Activated naive CD8-positive, alpha-beta T cell treated with anti-CD3 and anti-CD28 coated beads for 36 hours (primary cell): Measurements from ENCODE around the gene S1PR5. TPM values are rescaled to one million over a fixed set of nuclear protein-coding genes. Genes with fewer than 3 reads are reported as not detected.

Source experiments
- DNase-seq: peaks from one replicate; pipeline ENCODE4 v3.0.0; 2021
- H3K27ac Mint-ChIP-seq: one replicate; pipeline ENCODE4 v1.8.0; 2022; ENCODE audit warnings: mild to moderate bottlenecking, moderate library complexity, mixed read lengths
- H3K27me3 Mint-ChIP-seq: one replicate; pipeline ENCODE4 v1.8.0; 2022; ENCODE audit warnings: mild to moderate bottlenecking, mixed read lengths
- H3K36me3 Mint-ChIP-seq: one replicate; pipeline ENCODE4 v1.8.0; 2021; ENCODE audit warnings: mild to moderate bottlenecking, mixed read lengths
- H3K4me1 Mint-ChIP-seq: one replicate; pipeline ENCODE4 v1.8.0; 2021; ENCODE audit warnings: mixed read lengths
- H3K4me3 Mint-ChIP-seq: one replicate; pipeline ENCODE4 v1.8.0; 2022; ENCODE audit warnings: mild to moderate bottlenecking, moderate library complexity, mixed read lengths
- H3K9me3 Mint-ChIP-seq: one replicate; pipeline ENCODE4 v1.8.0; 2022; ENCODE audit warnings: mixed read lengths
- total RNA-seq, 2 experiments: library from RNA; stranded (reverse); gene quantifications; one replicate each; pipeline ENCODE4 v1.2.3, GENCODE V29; 2021

The S1PR5 gene
- total RNA-seq = not detected

- H3K4me1 Mint-ChIP-seq = peaks cover 18% of the 10 kb centered on the region
- H3K27me3 Mint-ChIP-seq = peaks cover 76% of the 10 kb centered on the region
- H3K4me3 Mint-ChIP-seq = peak within 1 kb of the TSS; percentile 42
- H3K9me3 Mint-ChIP-seq = no peaks in the 10 kb centered on the region
- no peaks in the 10 kb centered on the region for H3K36me3 Mint-ChIP-seq
- DNase-seq = no peak
- no peak within 1 kb of the TSS for H3K27ac Mint-ChIP-seq
Measured at GRCh38 chr19:10517361-10517759, at the start of gene S1PR5. Gene S1PR5 (minus strand): TSS chr19:10517447. CDS start chr19:10515011, 2,436 bp downstream.

GRCh38 chr19:10566658-10567410 lies 49.6 kb upstream of the S1PR5 start:
- peak; percentile 77 for DNase-seq
- Mint-ChIP-seq H3K27me3 (no peaks in the 10 kb centered on the region), H3K4me3 (peak overlapping the region; percentile 91), H3K4me1 (peaks cover 23% of the 10 kb centered on the region), H3K27ac (peak overlapping the region; percentile 96), H3K36me3 (peaks cover 36% of the 10 kb centered on the region), H3K9me3 (no peaks in the 10 kb centered on the region)

GRCh38 chr19:10566408-10566657 lies 49.1 kb upstream of the S1PR5 start:
- H3K27me3 Mint-ChIP-seq = no peaks in the 10 kb centered on the region
- H3K36me3 Mint-ChIP-seq = peaks cover 41% of the 10 kb centered on the region
- DNase-seq = no peak
- peaks cover 23% of the 10 kb centered on the region for H3K4me1 Mint-ChIP-seq
- H3K27ac Mint-ChIP-seq = peak overlapping the region; percentile 96
- peak overlapping the region; percentile 91 for H3K4me3 Mint-ChIP-seq
- no peaks in the 10 kb centered on the region for H3K9me3 Mint-ChIP-seq

GRCh38 chr19:10565567-10566407 lies 48.5 kb upstream of the S1PR5 start, which contains the start of gene KRI1:
Gene KRI1 (minus strand): TSS chr19:10566010. CDS start chr19:10565999, 11 bp downstream.
- Mint-ChIP-seq H3K27me3 (no peaks in the 10 kb centered on the region), H3K9me3 (no peaks in the 10 kb centered on the region), H3K27ac (peak within 1 kb of the TSS; percentile 96), H3K4me1 (peaks cover 23% of the 10 kb centered on the region), H3K36me3 (peaks cover 46% of the 10 kb centered on the region), H3K4me3 (peak within 1 kb of the TSS; percentile 91)
- peak; percentile 99 for DNase-seq

- no peaks in the 10 kb centered on the region for H3K27me3 Mint-ChIP-seq
- H3K36me3 Mint-ChIP-seq = peaks cover 48% of the 10 kb centered on the region
- H3K9me3 Mint-ChIP-seq = no peaks in the 10 kb centered on the region
- peak overlapping the region; percentile 96 for H3K27ac Mint-ChIP-seq
- peak overlapping the region; percentile 91 for H3K4me3 Mint-ChIP-seq
- peaks cover 23% of the 10 kb centered on the region for H3K4me1 Mint-ChIP-seq
- DNase-seq = peak; percentile 69
Measured at GRCh38 chr19:10565028-10565566, 47.9 kb upstream of the S1PR5 start.

- H3K27me3 Mint-ChIP-seq = no peaks in the 10 kb centered on the region
- H3K4me1 Mint-ChIP-seq = peaks cover 23% of the 10 kb centered on the region
- H3K9me3 Mint-ChIP-seq = no peaks in the 10 kb centered on the region
- no peak for DNase-seq
- peaks cover 56% of the 10 kb centered on the region for H3K36me3 Mint-ChIP-seq
- no peak overlapping the region for H3K27ac Mint-ChIP-seq
- no peak overlapping the region for H3K4me3 Mint-ChIP-seq
Measured at GRCh38 chr19:10562609-10563008, 45.4 kb upstream of the S1PR5 start.

GRCh38 chr19:10560154-10560553 lies 42.9 kb upstream of the S1PR5 start:
- DNase-seq = no peak
- Mint-ChIP-seq H3K27ac (no peak overlapping the region), H3K27me3 (no peaks in the 10 kb centered on the region), H3K9me3 (no peaks in the 10 kb centered on the region), H3K36me3 (peaks cover 44% of the 10 kb centered on the region), H3K4me1 (peaks cover 19% of the 10 kb centered on the region), H3K4me3 (no peak overlapping the region)

- no peak overlapping the region for H3K27ac Mint-ChIP-seq
- H3K4me1 Mint-ChIP-seq = peaks cover 33% of the 10 kb centered on the region
- DNase-seq = no peak
- H3K27me3 Mint-ChIP-seq = no peaks in the 10 kb centered on the region
- peaks cover 46% of the 10 kb centered on the region for H3K36me3 Mint-ChIP-seq
- H3K4me3 Mint-ChIP-seq = no peak overlapping the region
- H3K9me3 Mint-ChIP-seq = no peaks in the 10 kb centered on the region
Measured at GRCh38 chr19:10557603-10558197, 40.5 kb upstream of the S1PR5 start.

- no peak for DNase-seq
- H3K4me3 Mint-ChIP-seq = no peak overlapping the region
- peaks cover 45% of the 10 kb centered on the region for H3K36me3 Mint-ChIP-seq
- no peaks in the 10 kb centered on the region for H3K27me3 Mint-ChIP-seq
- H3K4me1 Mint-ChIP-seq = peaks cover 34% of the 10 kb centered on the region
- no peaks in the 10 kb centered on the region for H3K9me3 Mint-ChIP-seq
- H3K27ac Mint-ChIP-seq = peak overlapping the region; percentile 1
Measured at GRCh38 chr19:10555610-10555973, 38.3 kb upstream of the S1PR5 start.

- H3K4me3 Mint-ChIP-seq = no peak overlapping the region
- peaks cover 39% of the 10 kb centered on the region for H3K4me1 Mint-ChIP-seq
Measured at GRCh38 chr19:10554760-10555609, 37.7 kb upstream of the S1PR5 start.

GRCh38 chr19:10553943-10554381 lies 36.7 kb upstream of the S1PR5 start:
- Mint-ChIP-seq H3K9me3 (no peaks in the 10 kb centered on the region), H3K4me3 (peak overlapping the region; percentile 71), H3K27me3 (no peaks in the 10 kb centered on the region), H3K4me1 (peaks cover 39% of the 10 kb centered on the region), H3K27ac (peak overlapping the region; percentile 94), H3K36me3 (peaks cover 45% of the 10 kb centered on the region)
- peak; percentile 80 for DNase-seq

More at GRCh38 chr19:10554760-10555609, 37.7 kb upstream of the S1PR5 start:
- Mint-ChIP-seq H3K36me3 (peaks cover 46% of the 10 kb centered on the region), H3K9me3 (no peaks in the 10 kb centered on the region), H3K27ac (peak overlapping the region; percentile 94), H3K27me3 (no peaks in the 10 kb centered on the region)
- DNase-seq = no peak

- Mint-ChIP-seq H3K9me3 (no peaks in the 10 kb centered on the region), H3K27me3 (no peaks in the 10 kb centered on the region), H3K4me3 (peak overlapping the region; percentile 50), H3K36me3 (peaks cover 42% of the 10 kb centered on the region), H3K27ac (peak overlapping the region; percentile 94), H3K4me1 (peaks cover 39% of the 10 kb centered on the region)
- DNase-seq = no peak
Measured at GRCh38 chr19:10553087-10553667, 35.9 kb upstream of the S1PR5 start.

- Mint-ChIP-seq H3K27me3 (no peaks in the 10 kb centered on the region), H3K4me1 (peaks cover 39% of the 10 kb centered on the region), H3K4me3 (no peak overlapping the region), H3K36me3 (peaks cover 40% of the 10 kb centered on the region), H3K27ac (peak overlapping the region; percentile 94), H3K9me3 (no peaks in the 10 kb centered on the region)
- peak; percentile 40 for DNase-seq
Measured at GRCh38 chr19:10552510-10553053, 35.3 kb upstream of the S1PR5 start.
